Sigmoid colon (tissue), 7 donors: Measurements from ENCODE around the gene FAM89A. TPM values are rescaled to one million over a fixed set of nuclear protein-coding genes. Genes with fewer than 3 reads are reported as not detected.

Experiments used
- DNase-seq: peaks from one replicate; pipeline ENCODE4 v3.0.0-alpha.2; 2019
- H3K27ac ChIP-seq, 4 donors: fragments of 200-600 bp; sonication (generic); one replicate each; pipeline ENCODE4 v1.5.1; 2016 to 2019; ENCODE audit warnings: mild to moderate bottlenecking in 1 of 4
- H3K27me3 ChIP-seq, 3 donors: fragments of 200-600 bp; sonication (generic); one replicate each; pipeline ENCODE4 v1.5.1; 2019; ENCODE audit warnings: mild to moderate bottlenecking in 1 of 3
- H3K36me3 ChIP-seq, 4 donors: fragments of 200-600 bp; sonication (generic); one replicate each; pipeline ENCODE4 v1.5.1; 2016 to 2019
- H3K4me1 ChIP-seq, 4 donors: fragments of 200-600 bp; sonication (generic); one replicate each; pipeline ENCODE4 v1.5.1; 2017 to 2019
- H3K4me3 ChIP-seq, 4 donors: fragments of 200-600 bp; sonication (generic); one replicate each; pipeline ENCODE4 v1.5.1; 2017 to 2019; ENCODE audit warnings: mild to moderate bottlenecking in 2 of 4, moderate library complexity in 1 of 4
- H3K9me3 ChIP-seq, 4 donors: fragments of 200-600 bp in 3 of 4; sonication (generic) in 3 of 4; one replicate each; pipeline versions ENCODE4 v1.5.1 to v1.6.1; 2013 to 2019
- CTCF ChIP-seq, 4 experiments: fragments of 450-650 bp in 3 of 4; fragments of 200-600 bp in 1 of 4; IDR thresholded peaks; one replicate each; pipeline ENCODE4 v1.5.1; 2016 to 2019; ENCODE audit warnings: antibody characterized with exemption in 4 of 4, mild to moderate bottlenecking in 3 of 4, moderate library complexity in 2 of 4
- EP300 ChIP-seq, 4 donors: sonication (generic); formaldehyde crosslinking; IDR thresholded peaks; one replicate each; pipeline ENCODE4 v1.6.1; 2017; ENCODE audit warnings: antibody characterized with exemption in 4 of 4
- POLR2A ChIP-seq, 2 donors: fragments of 450-650 bp; IDR thresholded peaks; one replicate each; pipeline ENCODE4 v1.6.1; 2016; ENCODE audit warnings: antibody characterized with exemption in 2 of 2, mild to moderate bottlenecking in 2 of 2, moderate library complexity in 2 of 2
- POLR2AphosphoS5 ChIP-seq, 4 donors: sonication (generic); formaldehyde crosslinking; IDR thresholded peaks; one replicate each; pipeline ENCODE4 v1.6.1; 2017; ENCODE audit warnings: antibody characterized with exemption in 4 of 4
- WGBS, 2 donors: extraction: QIAGEN DNeasy Blood & Tissue Kit; methylation state at CpG; one replicate each; pipeline ENCODE4 v1.1.7; 2013; 5-methylcytosine and 5-hydroxymethylcytosine counted together
- intact Hi-C: fragments of 100-400 bp; cut with DNase I; formaldehyde crosslinking; loops from one replicate; pipeline ENCODE4 v1.15.1; 2023
- polyA plus RNA-seq, 3 donors: library from polyadenylated mRNA; stranded (reverse); fragments of 200-250 nt; gene quantifications; one replicate each; pipeline ENCODE4 v1.2.3, GENCODE V29; 2013
- total RNA-seq, 4 donors: library from RNA; depleted of rRNA; stranded (reverse); fragments of >200 nt; gene quantifications; one replicate each; pipeline ENCODE4 v1.1.0, GENCODE V29; 2016
- donor health status: healthy with polysubstance abuse.
- donor health status: Bipolar disorder and iron deficiency.
- donor health status: healthy.

The FAM89A gene
- total RNA-seq: 1 to 10 TPM; 2.5 to 9.9 (median 8.1) TPM
- 1 to 10 TPM; 2.3 to 5.8 (median 3.6) TPM for polyA plus RNA-seq

DNA sequence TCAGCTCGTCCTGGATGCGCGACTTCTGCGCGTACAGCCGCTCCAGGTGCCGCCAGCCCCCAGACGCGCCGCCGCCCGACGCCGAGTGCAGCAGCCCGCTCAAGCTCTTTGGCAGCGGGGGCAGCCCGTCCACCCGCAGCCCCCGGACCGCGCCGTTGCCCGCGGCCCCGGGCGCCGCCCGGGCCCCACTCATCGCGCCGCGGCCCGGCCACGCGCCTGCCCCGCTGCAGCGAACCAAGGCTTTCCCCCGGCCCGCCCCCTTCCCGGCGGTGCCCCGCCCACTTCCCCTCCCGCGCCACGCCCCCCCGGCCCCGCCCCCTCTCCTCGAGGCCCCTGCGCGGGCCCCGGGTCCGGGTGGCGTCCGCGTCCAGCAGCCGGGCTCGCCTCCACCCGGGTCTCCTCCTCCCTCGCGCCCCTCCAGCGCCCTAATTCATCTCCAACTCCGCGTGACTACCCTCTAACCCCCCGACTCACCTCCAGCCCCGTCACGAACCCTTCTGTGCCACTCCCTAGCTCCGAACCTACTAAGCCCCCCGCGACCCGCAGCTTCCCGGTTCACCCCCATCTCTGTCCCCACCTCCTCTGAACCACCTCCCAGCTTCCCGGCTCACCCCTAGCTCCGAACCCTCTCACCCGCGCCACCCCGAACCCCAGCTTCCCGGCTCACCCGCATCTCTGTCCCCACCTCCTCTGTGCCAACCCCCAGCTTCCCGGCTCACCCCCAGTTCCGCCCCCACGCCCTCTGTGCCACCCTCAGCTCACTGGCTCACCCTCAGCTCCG is at the start of gene FAM89A:
TSS of gene FAM89A (minus strand) at position 236 of the 781 bp plus-strand sequence. CDS start at position 193, 43 bp downstream.
- no peak for TF ChIP-seq EP300 (IDR thresholded peaks at IDR 0.05)
- no peak for TF ChIP-seq POLR2A (IDR thresholded peaks at IDR 0.05)
- no peak for TF ChIP-seq POLR2AphosphoS5 (IDR thresholded peaks at IDR 0.05)
- TF ChIP-seq CTCF (IDR thresholded peaks at IDR 0.05): no peak
- peak within 1 kb of the TSS; percentile 39 to 72 (median 58) for H3K4me3 ChIP-seq
- peak; percentile 71 for DNase-seq
- intact Hi-C loops: no loop called here
- H3K27me3 ChIP-seq: peaks cover 12 to 59% (median 27%) of the 10 kb centered on the region in 3 donors
- no peaks in the 10 kb centered on the region for H3K36me3 ChIP-seq
- WGBS, 2 donors: 1% methylated on average over 82 of the region's 82 CpGs
- peak within 1 kb of the TSS in 3 of 4 donors; percentile 12 to 46 (median 22) for H3K27ac ChIP-seq
- H3K4me1 ChIP-seq: peaks cover 0 to 26% (median 25%) of the 10 kb centered on the region in 4 donors
- peaks cover 0 to 6% (median 0%) of the 10 kb centered on the region in 4 donors for H3K9me3 ChIP-seq

DNA sequence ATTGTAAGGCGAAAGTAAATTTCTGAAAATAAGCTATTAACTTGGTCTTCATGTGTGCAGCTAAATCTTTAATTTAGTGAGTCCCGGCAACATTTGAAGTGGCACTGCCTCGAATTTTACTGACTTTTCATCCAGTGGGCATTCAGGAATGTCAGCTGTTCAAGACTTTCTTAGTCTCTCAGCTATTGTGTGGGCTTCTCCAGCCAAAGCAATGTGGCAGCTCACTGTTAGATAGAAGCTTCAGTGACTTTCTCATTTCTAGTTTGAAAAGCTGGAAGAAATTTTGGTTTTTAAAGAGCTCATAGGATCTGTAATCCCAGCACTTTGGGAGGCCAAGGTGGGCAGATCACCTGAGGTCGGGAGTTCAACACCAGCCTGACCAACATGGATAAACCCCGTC is 44.3 kb upstream of the FAM89A start:
- Histone ChIP-seq H3K27me3 (no peaks in the 10 kb centered on the region), H3K4me3 (no peak overlapping the region), H3K4me1 (no peaks in the 10 kb centered on the region), H3K36me3 (no peaks in the 10 kb centered on the region), H3K9me3 (no peaks in the 10 kb centered on the region), H3K27ac (no peak overlapping the region)
- TF ChIP-seq EP300 (IDR thresholded peaks at IDR 0.05) (no peak), POLR2AphosphoS5 (IDR thresholded peaks at IDR 0.05) (no peak), CTCF (IDR thresholded peaks at IDR 0.05) (no peak), POLR2A (IDR thresholded peaks at IDR 0.05) (no peak)
- no peak for DNase-seq
- WGBS, 2 donors: 80 to 84% methylated on average over 5 of the region's 5 CpGs
- intact Hi-C loops: no loop called here

GRCh38 chr1:231079163-231079562 is 39.1 kb upstream of the FAM89A start:
- Histone ChIP-seq H3K4me3 (no peak overlapping the region), H3K27me3 (no peaks in the 10 kb centered on the region), H3K4me1 (no peaks in the 10 kb centered on the region), H3K9me3 (no peaks in the 10 kb centered on the region), H3K36me3 (no peaks in the 10 kb centered on the region), H3K27ac (no peak overlapping the region)
- intact Hi-C loops: no loop called here
- 89 to 92% methylated on average over 4 of the region's 4 CpGs for WGBS, 2 donors
- no peak for TF ChIP-seq CTCF (IDR thresholded peaks at IDR 0.05)
- no peak for TF ChIP-seq POLR2A (IDR thresholded peaks at IDR 0.05)
- no peak for TF ChIP-seq POLR2AphosphoS5 (IDR thresholded peaks at IDR 0.05)
- TF ChIP-seq EP300 (IDR thresholded peaks at IDR 0.05): no peak
- no peak for DNase-seq

- H3K27me3 ChIP-seq: no peaks in the 10 kb centered on the region
- H3K9me3 ChIP-seq: no peaks in the 10 kb centered on the region
- no peak overlapping the region for H3K27ac ChIP-seq
- TF ChIP-seq POLR2A (IDR thresholded peaks at IDR 0.05) (no peak), POLR2AphosphoS5 (IDR thresholded peaks at IDR 0.05) (no peak), CTCF (IDR thresholded peaks at IDR 0.05) (no peak), EP300 (IDR thresholded peaks at IDR 0.05) (no peak)
- DNase-seq: no peak
- no peak overlapping the region for H3K4me3 ChIP-seq
- 95% methylated on average over 7 of the region's 7 CpGs for WGBS, 2 donors
- intact Hi-C loops: no loop called here
- H3K4me1 ChIP-seq: no peaks in the 10 kb centered on the region
- H3K36me3 ChIP-seq: no peaks in the 10 kb centered on the region
Measured at GRCh38 chr1:231078250-231078649, 38.2 kb upstream of the FAM89A start.
